Fibroblast of lung (primary cell): ENCODE results near the gene CERS4.

Experiments
- EZH2 ChIP-seq: IDR thresholded peaks from 2 replicates; pipeline ENCODE4 v1.5.1; 2012; ENCODE audit warnings: low read length, control low read depth, mild to moderate bottlenecking; ENCODE audit errors: missing control alignments
- TF ChIP-seq, protein P1 (sequence below), 2 donors: IDR thresholded peaks in 1 of 2; conservative IDR thresholded peaks in 1 of 2; 1 replicate in 1 of 2; 2 replicates in 1 of 2; pipeline ENCODE4 v1.5.1; 2011 to 2012; ENCODE audit warnings: low read length in 2 of 2, control low read depth in 1 of 2, inconsistent platforms in 1 of 2, low read depth in 1 of 2, mild to moderate bottlenecking in 1 of 2

DNA sequence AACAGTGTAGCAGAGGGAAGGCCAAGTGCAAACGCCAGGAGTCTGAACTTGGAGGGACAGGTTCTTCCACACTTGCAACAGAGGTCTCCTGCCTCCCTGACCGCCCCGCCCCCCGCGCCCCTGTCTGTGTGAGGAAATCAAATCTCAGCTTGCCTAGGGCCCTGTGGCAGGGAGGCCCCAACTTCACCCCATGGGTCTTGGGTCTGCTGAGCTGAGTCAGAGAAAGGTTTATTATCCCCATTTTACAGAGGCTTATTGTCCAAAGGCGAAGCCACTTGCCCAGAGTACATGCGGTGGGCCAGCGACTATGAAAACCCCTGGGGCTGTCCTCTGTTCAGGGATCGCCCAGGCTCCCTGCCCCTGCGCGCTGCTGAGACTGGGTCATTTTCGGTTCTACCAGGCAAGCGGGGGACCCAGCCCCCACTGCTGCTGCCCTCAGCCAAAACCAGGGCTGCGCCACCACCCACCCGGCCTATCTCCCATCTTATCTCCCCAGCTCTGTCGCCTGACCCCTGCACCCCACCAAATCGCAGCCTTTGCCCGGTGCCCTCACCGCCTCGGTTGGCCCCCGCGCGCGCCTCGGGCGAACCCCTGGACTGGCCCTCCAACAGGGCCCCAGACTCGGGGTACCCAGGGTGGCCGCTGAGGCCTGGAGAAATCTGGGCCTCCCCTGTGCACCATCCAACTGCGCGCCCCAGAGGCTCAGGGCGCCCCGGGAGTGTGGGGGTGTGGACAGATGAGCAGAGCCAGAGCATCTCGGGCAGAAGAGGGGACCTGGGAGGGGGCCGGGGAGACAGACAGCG lies 850 bp upstream of the CERS4 start:
- TF ChIP-seq, protein P1, sequence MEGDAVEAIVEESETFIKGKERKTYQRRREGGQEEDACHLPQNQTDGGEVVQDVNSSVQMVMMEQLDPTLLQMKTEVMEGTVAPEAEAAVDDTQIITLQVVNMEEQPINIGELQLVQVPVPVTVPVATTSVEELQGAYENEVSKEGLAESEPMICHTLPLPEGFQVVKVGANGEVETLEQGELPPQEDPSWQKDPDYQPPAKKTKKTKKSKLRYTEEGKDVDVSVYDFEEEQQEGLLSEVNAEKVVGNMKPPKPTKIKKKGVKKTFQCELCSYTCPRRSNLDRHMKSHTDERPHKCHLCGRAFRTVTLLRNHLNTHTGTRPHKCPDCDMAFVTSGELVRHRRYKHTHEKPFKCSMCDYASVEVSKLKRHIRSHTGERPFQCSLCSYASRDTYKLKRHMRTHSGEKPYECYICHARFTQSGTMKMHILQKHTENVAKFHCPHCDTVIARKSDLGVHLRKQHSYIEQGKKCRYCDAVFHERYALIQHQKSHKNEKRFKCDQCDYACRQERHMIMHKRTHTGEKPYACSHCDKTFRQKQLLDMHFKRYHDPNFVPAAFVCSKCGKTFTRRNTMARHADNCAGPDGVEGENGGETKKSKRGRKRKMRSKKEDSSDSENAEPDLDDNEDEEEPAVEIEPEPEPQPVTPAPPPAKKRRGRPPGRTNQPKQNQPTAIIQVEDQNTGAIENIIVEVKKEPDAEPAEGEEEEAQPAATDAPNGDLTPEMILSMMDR (conservative IDR thresholded peaks at IDR 0.05 in 1 of 2, IDR thresholded peaks at IDR 0.05 in 1 of 2; ENCODE audit: low read depth in 1 of 2, low read length in 2 of 2) = no peak
- TF ChIP-seq EZH2 = no peak
